H9 (cell line): ENCODE data around the gene PRUNE1. TPM values are rescaled to one million over a fixed set of nuclear protein-coding genes. Genes with fewer than 3 reads are reported as not detected.

Experiments used
- DNase-seq: peaks from one replicate; pipeline ENCODE4 v3.0.0-alpha.2; 2017
- H2AFZ ChIP-seq: one replicate; pipeline ENCODE4 v1.6.1; 2013; ENCODE audit warnings: mild to moderate bottlenecking, low read length, control low read depth, moderate library complexity
- H2AK5ac ChIP-seq: 2 replicates; pipeline ENCODE4 v1.6.1; 2013; ENCODE audit warnings: low read length, control low read depth, mixed read lengths; ENCODE audit not compliant: insufficient read length
- H2BK120ac ChIP-seq: one replicate; pipeline ENCODE4 v1.6.1; 2013; ENCODE audit warnings: low read depth, mild to moderate bottlenecking, low read length, control low read depth, inconsistent platforms; ENCODE audit not compliant: poor library complexity, severe bottlenecking
- H2BK12ac ChIP-seq: 2 replicates; pipeline ENCODE4 v1.6.1; 2013; ENCODE audit warnings: low read length, control low read depth, mixed read lengths, low read depth; ENCODE audit not compliant: insufficient read length
- H2BK15ac ChIP-seq: 2 replicates; pipeline ENCODE4 v1.6.1; 2013; ENCODE audit warnings: low read depth, low read length, control low read depth
- H2BK20ac ChIP-seq: one replicate; pipeline ENCODE4 v1.6.1; 2013; ENCODE audit warnings: low read depth, mild to moderate bottlenecking, low read length, control low read depth, inconsistent platforms; ENCODE audit not compliant: poor library complexity, severe bottlenecking
- H2BK5ac ChIP-seq: 2 replicates; pipeline ENCODE4 v1.6.1; 2013; ENCODE audit warnings: low read length, control low read depth, mixed read lengths; ENCODE audit not compliant: insufficient read length
- H3K14ac ChIP-seq: 2 replicates; pipeline ENCODE4 v1.6.1; 2013; ENCODE audit warnings: low read length, control low read depth; ENCODE audit not compliant: insufficient read depth
- H3K18ac ChIP-seq: 2 replicates; pipeline ENCODE4 v1.6.1; 2013; ENCODE audit warnings: low read depth, mild to moderate bottlenecking, mixed read lengths, low read length, control low read depth; ENCODE audit not compliant: insufficient read length
- H3K23ac ChIP-seq: 2 replicates; pipeline ENCODE4 v1.6.1; 2013; ENCODE audit warnings: low read length, control low read depth, mixed read lengths, low read depth; ENCODE audit not compliant: insufficient read length
- H3K23me2 ChIP-seq: 2 replicates; pipeline ENCODE4 v1.6.1; 2013; ENCODE audit warnings: low read depth, mild to moderate bottlenecking, mixed read lengths, low read length, control low read depth; ENCODE audit not compliant: insufficient read length, poor library complexity, severe bottlenecking
- H3K27ac ChIP-seq: 2 replicates; pipeline ENCODE4 v1.5.1; 2013; ENCODE audit warnings: low read length, control low read depth, mixed read lengths, low read depth; ENCODE audit not compliant: insufficient read length
- H3K27me3 ChIP-seq: 2 replicates; pipeline ENCODE4 v1.6.1; 2013; ENCODE audit warnings: low read length, control low read depth, inconsistent platforms; ENCODE audit not compliant: insufficient read depth
- H3K4ac ChIP-seq: 2 replicates; pipeline ENCODE4 v1.6.1; 2013; ENCODE audit warnings: low read depth, mild to moderate bottlenecking, control low read depth, inconsistent platforms, low read length, moderate library complexity
- H3K4me1 ChIP-seq: 2 replicates; pipeline ENCODE4 v1.6.1; 2013; ENCODE audit warnings: low read length, control low read depth, inconsistent platforms; ENCODE audit not compliant: insufficient read depth
- H3K4me2 ChIP-seq: 2 replicates; pipeline ENCODE4 v1.6.1; 2013; ENCODE audit warnings: low read length, control low read depth, mixed read lengths; ENCODE audit not compliant: insufficient read length, insufficient read depth
- H3K56ac ChIP-seq: 2 replicates; pipeline ENCODE4 v1.6.1; 2013; ENCODE audit warnings: low read depth, mild to moderate bottlenecking, mixed read lengths, low read length, control low read depth; ENCODE audit not compliant: insufficient read length
- H3K79me1 ChIP-seq: 2 replicates; pipeline ENCODE4 v1.6.1; 2013; ENCODE audit warnings: low read depth, mild to moderate bottlenecking, moderate library complexity, low read length, control low read depth, inconsistent platforms; ENCODE audit not compliant: insufficient read depth, poor library complexity, severe bottlenecking
- H3K79me2 ChIP-seq: 2 replicates; pipeline ENCODE4 v1.6.1; 2013; ENCODE audit warnings: low read length, control low read depth, inconsistent platforms; ENCODE audit not compliant: insufficient read depth
- H3K9ac ChIP-seq: 2 replicates; pipeline ENCODE4 v1.6.1; 2013; ENCODE audit warnings: low read length, control low read depth, mixed read lengths; ENCODE audit not compliant: insufficient read length; ENCODE audit errors: extremely low read depth
- H3K9me3 ChIP-seq: one replicate; pipeline ENCODE4 v1.6.1; 2013; ENCODE audit warnings: low read depth, low read length, inconsistent platforms; ENCODE audit not compliant: control insufficient read depth
- H3T11ph ChIP-seq: one replicate; pipeline ENCODE4 v1.6.1; 2013; ENCODE audit warnings: mild to moderate bottlenecking, low read length, control low read depth, inconsistent platforms
- H4K20me1 ChIP-seq: one replicate; pipeline ENCODE4 v1.6.1; 2013; ENCODE audit not compliant: control insufficient read depth, insufficient read length, insufficient read depth
- H4K5ac ChIP-seq: 2 replicates; pipeline ENCODE4 v1.6.1; 2013; ENCODE audit warnings: low read depth, mild to moderate bottlenecking, mixed read lengths, low read length, control low read depth; ENCODE audit not compliant: insufficient read length
- H4K8ac ChIP-seq: replicated peaks from 2 replicates; pipeline ENCODE4 v1.6.1; 2013; ENCODE audit warnings: low read length, control low read depth, mixed read lengths, low read depth; ENCODE audit not compliant: insufficient read length
- H4K91ac ChIP-seq: 2 replicates; pipeline ENCODE4 v1.6.1; 2013; ENCODE audit warnings: low read depth, mild to moderate bottlenecking, moderate library complexity, mixed read lengths, low read length, control low read depth; ENCODE audit not compliant: insufficient read length
- H3K27ac Mint-ChIP-seq, 3 experiments: 2 replicates in 2 of 3; 3 replicates in 1 of 3; pipeline ENCODE4 v1.8.0; 2020 to 2021; ENCODE audit warnings: mixed read lengths in 3 of 3, mild to moderate bottlenecking in 1 of 3, moderate library complexity in 1 of 3
- H3K27me3 Mint-ChIP-seq: 2 replicates; pipeline ENCODE4 v1.8.0; 2021; ENCODE audit warnings: low read depth, mild to moderate bottlenecking, moderate library complexity, mixed read lengths
- H3K36me3 Mint-ChIP-seq, 3 experiments: 2 replicates in 2 of 3; 3 replicates in 1 of 3; pipeline ENCODE4 v1.8.0; 2020 to 2021; ENCODE audit warnings: low read depth in 3 of 3, mixed read lengths in 3 of 3; ENCODE audit not compliant: insufficient read depth in 1 of 3
- H3K4me1 Mint-ChIP-seq, 2 experiments: 2 replicates each; pipeline ENCODE4 v1.8.0; 2020; ENCODE audit warnings: mixed read lengths in 2 of 2
- H3K4me3 Mint-ChIP-seq, 2 experiments: 2 replicates in 1 of 2; 3 replicates in 1 of 2; pipeline ENCODE4 v1.8.0; 2020 to 2021; ENCODE audit warnings: mild to moderate bottlenecking in 2 of 2, mixed read lengths in 2 of 2, moderate library complexity in 1 of 2
- H3K9me3 Mint-ChIP-seq, 2 experiments: 2 replicates in 1 of 2; 3 replicates in 1 of 2; pipeline ENCODE4 v1.8.0; 2020; ENCODE audit warnings: mild to moderate bottlenecking in 2 of 2, mixed read lengths in 2 of 2, moderate library complexity in 1 of 2
- WGBS: extraction: QIAGEN DNeasy Blood & Tissue Kit; methylation state at CpG from one replicate; pipeline ENCODE4 v1.1.7; 2013; ENCODE audit warnings: missing lambda C conversion rate, low lambda C conversion rate, mixed read lengths; ENCODE audit not compliant: insufficient read length; ENCODE audit errors: extremely low coverage; 5-methylcytosine and 5-hydroxymethylcytosine counted together
- total RNA-seq: library from RNA; stranded (reverse); gene quantifications from 2 replicates; pipeline ENCODE4 v1.2.1, GENCODE V29; 2021
- TF ChIP-seq, protein P1 (sequence below): fragments of 200-600 bp; sonication (generic); conservative IDR thresholded peaks from 3 replicates; pipeline ENCODE4 v1.8.0; 2021; ENCODE audit warnings: antibody characterized with exemption, mild to moderate bottlenecking

PRUNE1 gene
- total RNA-seq, 1 experiment from 2014 or later: 22.3 TPM

DNA sequence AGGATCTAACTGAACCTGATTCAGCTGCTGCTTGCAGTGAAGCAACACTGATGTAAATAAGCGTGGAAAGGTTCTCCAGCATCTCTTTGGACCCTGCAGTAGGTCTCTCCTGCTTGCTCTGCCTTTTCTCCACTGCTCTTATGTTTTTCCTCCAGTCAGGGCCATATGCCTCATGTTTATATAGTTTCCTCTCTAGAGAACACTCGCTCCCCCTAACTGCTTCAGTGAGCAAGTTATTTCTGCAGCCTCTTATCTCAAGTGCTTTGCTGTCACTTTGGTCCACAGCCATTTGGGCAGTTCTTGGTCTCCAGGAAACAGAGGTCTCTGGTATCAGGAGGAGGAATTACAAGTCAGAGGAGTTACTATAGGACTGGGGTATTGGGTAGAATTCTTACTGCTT lies 5.3 kb downstream of the PRUNE1 start:
- Histone ChIP-seq H2BK20ac (no peak overlapping the region), H3K56ac (no peak overlapping the region), H2BK120ac (no peak overlapping the region), H2AK5ac (no peak overlapping the region), H3K4me2 (no peak overlapping the region), H2AFZ (no peak overlapping the region), H4K5ac (no peak overlapping the region), H2BK15ac (no peak overlapping the region), H3K79me1 (no peaks in the 10 kb centered on the region), H3K9me3 (no peaks in the 10 kb centered on the region), H3K79me2 (no peaks in the 10 kb centered on the region; the same call in 1 of the 2 replicates), H3K4ac (no peak overlapping the region), H3T11ph (no peak overlapping the region), H3K4me1 (no peaks in the 10 kb centered on the region; the same call in 1 of the 2 replicates), H4K8ac (no peak overlapping the region), H3K23me2 (peaks cover 7% of the 10 kb centered on the region), H3K14ac (no peak overlapping the region), H4K91ac (no peak overlapping the region), H2BK12ac (no peak overlapping the region), H3K9ac (no peak overlapping the region), H3K27ac (no peak overlapping the region), H3K27me3 (no peaks in the 10 kb centered on the region), H4K20me1 (no peaks in the 10 kb centered on the region), H3K23ac (no peak overlapping the region), H2BK5ac (no peak overlapping the region), H3K18ac (no peak overlapping the region)
- Mint-ChIP-seq H3K4me1 (peaks cover 7 to 8% of the 10 kb centered on the region in 2 experiments), H3K27me3 (no peaks in the 10 kb centered on the region), H3K4me3 (no peak overlapping the region), H3K36me3 (peaks cover 3 to 8% (median 5%) of the 10 kb centered on the region in 3 experiments; a peak in 6 of 7 replicates), H3K9me3 (no peaks in the 10 kb centered on the region; a peak in 1 of 5 replicates), H3K27ac (no peak overlapping the region)
- DNase-seq: no peak
- no CpG with 5 or more reads among the region's 2 CpGs for WGBS
- TF ChIP-seq, protein P1, sequence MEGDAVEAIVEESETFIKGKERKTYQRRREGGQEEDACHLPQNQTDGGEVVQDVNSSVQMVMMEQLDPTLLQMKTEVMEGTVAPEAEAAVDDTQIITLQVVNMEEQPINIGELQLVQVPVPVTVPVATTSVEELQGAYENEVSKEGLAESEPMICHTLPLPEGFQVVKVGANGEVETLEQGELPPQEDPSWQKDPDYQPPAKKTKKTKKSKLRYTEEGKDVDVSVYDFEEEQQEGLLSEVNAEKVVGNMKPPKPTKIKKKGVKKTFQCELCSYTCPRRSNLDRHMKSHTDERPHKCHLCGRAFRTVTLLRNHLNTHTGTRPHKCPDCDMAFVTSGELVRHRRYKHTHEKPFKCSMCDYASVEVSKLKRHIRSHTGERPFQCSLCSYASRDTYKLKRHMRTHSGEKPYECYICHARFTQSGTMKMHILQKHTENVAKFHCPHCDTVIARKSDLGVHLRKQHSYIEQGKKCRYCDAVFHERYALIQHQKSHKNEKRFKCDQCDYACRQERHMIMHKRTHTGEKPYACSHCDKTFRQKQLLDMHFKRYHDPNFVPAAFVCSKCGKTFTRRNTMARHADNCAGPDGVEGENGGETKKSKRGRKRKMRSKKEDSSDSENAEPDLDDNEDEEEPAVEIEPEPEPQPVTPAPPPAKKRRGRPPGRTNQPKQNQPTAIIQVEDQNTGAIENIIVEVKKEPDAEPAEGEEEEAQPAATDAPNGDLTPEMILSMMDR: no peak
